Peyer's patch (tissue), 4 donors: ENCODE data around the gene AGAP1.

Experiments
- CTCF ChIP-seq, 6 experiments: fragments of 450-650 bp in 4 of 6; fragments of 200-600 bp in 2 of 6; sonication (generic) in 1 of 6; IDR thresholded peaks; one replicate each; pipeline ENCODE4 v1.5.1; 2017 to 2019; ENCODE audit warnings: antibody characterized with exemption in 6 of 6, mild to moderate bottlenecking in 3 of 6, moderate library complexity in 1 of 6
- POLR2A ChIP-seq, 2 donors: fragments of 450-650 bp; IDR thresholded peaks; one replicate each; pipeline ENCODE4 v1.5.1; 2017; ENCODE audit warnings: antibody characterized with exemption in 2 of 2, mild to moderate bottlenecking in 2 of 2, moderate library complexity in 2 of 2

DNA sequence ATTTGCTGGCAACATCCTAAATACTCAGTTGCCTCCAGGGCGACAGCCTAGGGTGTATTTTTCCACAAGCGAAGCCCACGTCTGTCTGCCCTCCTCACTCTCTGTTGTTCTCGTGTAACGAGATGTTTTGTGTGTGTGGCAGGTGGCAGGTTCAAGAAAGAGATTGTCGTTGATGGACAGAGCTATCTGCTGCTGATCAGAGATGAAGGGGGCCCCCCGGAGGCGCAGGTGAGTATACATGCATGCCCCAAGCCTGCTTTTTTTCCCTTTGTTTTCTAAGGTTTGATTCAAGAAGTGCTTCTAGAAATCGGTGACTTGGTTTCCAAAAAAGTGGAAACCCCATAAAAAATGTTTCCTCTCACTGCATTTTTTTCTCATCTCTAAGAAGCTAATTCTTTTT is 247.0 kb downstream of the AGAP1 start:
- TF ChIP-seq CTCF (IDR thresholded peaks at IDR 0.05), result peak in 2 of 6 experiments; percentile 30 to 42
- no peak for TF ChIP-seq POLR2A (IDR thresholded peaks at IDR 0.05)
